Prostate gland (tissue), 2 donors: ENCODE measurements around the gene KIFC3. TPM values are rescaled to one million over a fixed set of nuclear protein-coding genes. Genes with fewer than 3 reads are reported as not detected.
"Not testable (repeated sequence)": the region's sequence is repeated elsewhere in the genome, so short reads cannot be mapped to it uniquely, and the experiment has no call there.

Source experiments
- DNase-seq: peaks from one replicate; pipeline ENCODE4 v3.0.0-alpha.2; 2019; ENCODE audit warnings: low spot score
- H3K27ac ChIP-seq, 2 donors: fragments of 200-600 bp; sonication (generic); 2 replicates each; pipeline ENCODE4 v1.5.1; 2017 to 2019
- H3K27me3 ChIP-seq: fragments of 200-600 bp; sonication (generic); replicated peaks from 2 replicates; pipeline ENCODE4 v1.5.1; 2019; ENCODE audit not compliant: insufficient read depth
- H3K36me3 ChIP-seq, 2 donors: fragments of 200-600 bp; sonication (generic); 1 replicate in 1 of 2; 2 replicates in 1 of 2; pipeline versions ENCODE4 v1.5.1 to v1.8.1; 2017 to 2019
- H3K4me1 ChIP-seq: fragments of 200-600 bp; sonication (generic); replicated peaks from 2 replicates; pipeline ENCODE4 v1.5.1; 2019
- H3K4me3 ChIP-seq, 2 donors: fragments of 200-600 bp; sonication (generic); 2 replicates each; pipeline ENCODE4 v1.5.1; 2017 to 2019
- H3K9me3 ChIP-seq: fragments of 200-600 bp; sonication (generic); 2 replicates; pipeline ENCODE4 v1.5.1; 2017
- POLR2A ChIP-seq: fragments of 450-650 bp; IDR thresholded peaks from one replicate; pipeline ENCODE4 v1.6.1; 2016; ENCODE audit warnings: antibody characterized with exemption, mild to moderate bottlenecking
- POLR2AphosphoS5 ChIP-seq: sonication (generic); formaldehyde crosslinking; IDR thresholded peaks from one replicate; pipeline ENCODE4 v1.6.1; 2017; ENCODE audit warnings: antibody characterized with exemption
- WGBS: methylation state at CpG from one replicate; pipeline ENCODE4 v1.1.5; 2018; 5-methylcytosine and 5-hydroxymethylcytosine counted together
- intact Hi-C: fragments of 100-400 bp; cut with DNase I; formaldehyde crosslinking; loops from one replicate; pipeline ENCODE4 v1.14.2; 2022
- total RNA-seq, 2 donors: library from RNA; depleted of rRNA; stranded (reverse); fragments of >200 nt; gene quantifications; one replicate each; pipeline ENCODE4 v1.1.0, GENCODE V29; 2016
- TF ChIP-seq, protein P1 (sequence below), 4 experiments: fragments of 200-600 bp in 2 of 4; fragments of 450-650 bp in 2 of 4; sonication (generic) in 2 of 4; IDR thresholded peaks; 1 replicate in 3 of 4; 2 replicates in 1 of 4; pipeline ENCODE4 v1.5.1; 2016 to 2019; ENCODE audit warnings: antibody characterized with exemption in 4 of 4, mild to moderate bottlenecking in 2 of 4, moderate library complexity in 2 of 4

KIFC3 gene
- total RNA-seq, 2 donors from 2014 or later, result 16.3 to 79.5 TPM

DNA sequence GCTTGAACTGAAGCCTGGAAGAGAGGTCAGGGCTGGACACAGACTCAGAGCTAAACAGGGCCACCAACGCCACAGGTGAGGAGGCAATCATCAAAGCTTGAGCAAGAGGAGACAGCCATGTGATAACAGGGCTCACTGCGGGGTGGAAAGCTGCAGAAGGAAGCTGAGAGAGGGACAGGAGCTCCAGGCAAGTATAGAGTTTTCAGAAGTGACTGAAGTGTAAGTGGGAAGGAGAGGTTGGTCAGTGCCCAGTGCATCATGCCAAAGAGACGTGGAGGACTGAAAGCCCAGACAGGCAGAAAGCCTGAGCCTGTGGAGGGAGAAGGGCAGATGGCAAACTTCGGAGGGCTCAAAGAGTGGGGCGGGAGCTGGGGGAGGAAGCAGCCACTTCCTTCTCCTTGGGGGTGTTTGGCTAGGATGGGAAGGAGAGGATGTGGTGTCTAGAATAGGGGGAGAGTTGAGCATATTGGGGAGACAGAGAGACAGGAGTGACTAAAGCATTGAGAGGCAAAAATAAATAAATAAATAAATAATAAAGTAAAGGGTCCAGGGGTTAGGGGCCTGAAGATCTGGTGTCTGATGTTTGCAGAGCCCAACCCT, 2.6 kb downstream of the KIFC3 start:
- no peaks in the 10 kb centered on the region for H3K9me3 ChIP-seq
- TF ChIP-seq, protein P1, sequence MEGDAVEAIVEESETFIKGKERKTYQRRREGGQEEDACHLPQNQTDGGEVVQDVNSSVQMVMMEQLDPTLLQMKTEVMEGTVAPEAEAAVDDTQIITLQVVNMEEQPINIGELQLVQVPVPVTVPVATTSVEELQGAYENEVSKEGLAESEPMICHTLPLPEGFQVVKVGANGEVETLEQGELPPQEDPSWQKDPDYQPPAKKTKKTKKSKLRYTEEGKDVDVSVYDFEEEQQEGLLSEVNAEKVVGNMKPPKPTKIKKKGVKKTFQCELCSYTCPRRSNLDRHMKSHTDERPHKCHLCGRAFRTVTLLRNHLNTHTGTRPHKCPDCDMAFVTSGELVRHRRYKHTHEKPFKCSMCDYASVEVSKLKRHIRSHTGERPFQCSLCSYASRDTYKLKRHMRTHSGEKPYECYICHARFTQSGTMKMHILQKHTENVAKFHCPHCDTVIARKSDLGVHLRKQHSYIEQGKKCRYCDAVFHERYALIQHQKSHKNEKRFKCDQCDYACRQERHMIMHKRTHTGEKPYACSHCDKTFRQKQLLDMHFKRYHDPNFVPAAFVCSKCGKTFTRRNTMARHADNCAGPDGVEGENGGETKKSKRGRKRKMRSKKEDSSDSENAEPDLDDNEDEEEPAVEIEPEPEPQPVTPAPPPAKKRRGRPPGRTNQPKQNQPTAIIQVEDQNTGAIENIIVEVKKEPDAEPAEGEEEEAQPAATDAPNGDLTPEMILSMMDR (IDR thresholded peaks at IDR 0.05), result no peak
- TF ChIP-seq POLR2A (no peak), POLR2AphosphoS5 (no peak)
- no peak overlapping the region for H3K27ac ChIP-seq
- no peak overlapping the region for H3K4me3 ChIP-seq
- intact Hi-C loops, result loop anchor here (2.0 to 5.0 kb wide), 3 partner anchors 13 to 63 kb away; no protein-coding TSS in a partner anchor
- no peaks in the 10 kb centered on the region for H3K27me3 ChIP-seq
- 52% methylated on average over 5 of the region's 5 CpGs for WGBS
- DNase-seq, result no peak
- H3K4me1 ChIP-seq, result no peaks in the 10 kb centered on the region
- no peaks in the 10 kb centered on the region for H3K36me3 ChIP-seq

DNA sequence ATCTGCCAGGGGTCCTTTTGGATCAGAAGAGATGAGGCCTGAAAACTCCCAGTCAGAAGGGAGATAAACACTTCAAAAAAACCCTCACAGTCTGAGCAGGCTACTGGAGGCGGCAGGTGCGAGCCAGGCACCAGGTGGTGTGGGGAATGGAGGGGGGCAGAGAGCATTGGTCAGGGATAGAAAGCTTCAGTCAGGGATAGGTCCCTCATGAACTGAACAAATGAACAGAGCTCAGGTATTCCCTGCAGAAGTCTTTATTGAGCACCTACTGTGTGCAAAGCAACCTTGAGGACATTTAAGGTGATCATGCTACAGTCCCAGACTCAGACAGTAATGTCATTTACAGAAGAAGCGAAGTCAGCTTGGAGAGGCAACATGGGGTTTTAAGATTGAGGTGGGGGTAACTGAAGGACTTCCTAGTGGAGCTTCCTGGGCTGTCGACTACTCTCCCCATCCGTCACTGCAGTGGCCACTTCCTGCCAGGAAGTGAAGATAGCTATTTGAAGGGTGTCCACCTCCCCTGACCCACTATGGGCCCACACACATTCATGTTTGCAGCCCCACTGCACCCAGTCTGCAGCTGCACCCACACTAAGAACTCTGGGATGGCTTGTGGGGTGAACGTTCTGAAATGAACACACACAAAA, 3.2 kb downstream of the KIFC3 start:
- no peaks in the 10 kb centered on the region for H3K9me3 ChIP-seq
- no peak for DNase-seq
- H3K4me1 ChIP-seq, result no peaks in the 10 kb centered on the region
- WGBS, result 78% methylated on average over 6 of the region's 6 CpGs
- TF ChIP-seq, protein P1 (IDR thresholded peaks at IDR 0.05), result no peak
- TF ChIP-seq POLR2A (no peak), POLR2AphosphoS5 (no peak)
- H3K27me3 ChIP-seq, result no peaks in the 10 kb centered on the region
- H3K36me3 ChIP-seq, result no peaks in the 10 kb centered on the region
- no peak overlapping the region for H3K27ac ChIP-seq
- intact Hi-C loops, result loop anchor here (2.0 kb wide), 1 partner anchor 14 kb away; no protein-coding TSS in a partner anchor
- H3K4me3 ChIP-seq, result no peak overlapping the region

- intact Hi-C loops, result loop anchor here (2.0 kb wide), 1 partner anchor 14 kb away; no protein-coding TSS in a partner anchor
- Histone ChIP-seq H3K9me3 (no peaks in the 10 kb centered on the region), H3K27ac (peak overlapping the region; percentile 59 to 73), H3K27me3 (no peaks in the 10 kb centered on the region), H3K4me1 (no peaks in the 10 kb centered on the region), H3K36me3 (no peaks in the 10 kb centered on the region), H3K4me3 (no peak overlapping the region)
- DNase-seq, result no peak
- no peak for TF ChIP-seq POLR2AphosphoS5
- no peak for TF ChIP-seq POLR2A
- TF ChIP-seq, protein P1 (IDR thresholded peaks at IDR 0.05), result no peak
- WGBS, result 69% methylated on average over 14 of the region's 16 CpGs
These were observed 4.0 kb downstream of the KIFC3 start for GRCh38 chr16:57798267-57798810.

GRCh38 chr16:57797526-57798266, 4.6 kb downstream of the KIFC3 start:
- TF ChIP-seq POLR2AphosphoS5 (peak; percentile 70), POLR2A (no peak)
- WGBS, result 36% methylated on average over 24 of the region's 42 CpGs
- DNase-seq, result peak; percentile 72
- no peaks in the 10 kb centered on the region for H3K4me1 ChIP-seq
- peak overlapping the region in 1 of 2 donors; percentile 22 for H3K4me3 ChIP-seq
- no peaks in the 10 kb centered on the region for H3K27me3 ChIP-seq
- peak overlapping the region; percentile 59 to 73 for H3K27ac ChIP-seq
- H3K36me3 ChIP-seq, result no peaks in the 10 kb centered on the region
- H3K9me3 ChIP-seq, result no peaks in the 10 kb centered on the region
- intact Hi-C loops, result loop anchor here (2.0 kb wide), 1 partner anchor 15 kb away; no protein-coding TSS in a partner anchor

GRCh38 chr16:57797216-57797525, 5.1 kb downstream of the KIFC3 start:
- H3K27ac ChIP-seq, result peak overlapping the region; percentile 59 to 73
- H3K36me3 ChIP-seq, result no peaks in the 10 kb centered on the region
- TF ChIP-seq POLR2AphosphoS5, result no peak
- TF ChIP-seq POLR2A, result no peak
- TF ChIP-seq, protein P1 (IDR thresholded peaks at IDR 0.05), result no peak
- H3K4me3 ChIP-seq, result peak overlapping the region in 1 of 2 donors; percentile 22
- no peaks in the 10 kb centered on the region for H3K27me3 ChIP-seq
- no peaks in the 10 kb centered on the region for H3K9me3 ChIP-seq
- intact Hi-C loops, result no loop called here
- 64% methylated on average over 10 of the region's 13 CpGs for WGBS
- H3K4me1 ChIP-seq, result no peaks in the 10 kb centered on the region
- DNase-seq, result no peak

DNA sequence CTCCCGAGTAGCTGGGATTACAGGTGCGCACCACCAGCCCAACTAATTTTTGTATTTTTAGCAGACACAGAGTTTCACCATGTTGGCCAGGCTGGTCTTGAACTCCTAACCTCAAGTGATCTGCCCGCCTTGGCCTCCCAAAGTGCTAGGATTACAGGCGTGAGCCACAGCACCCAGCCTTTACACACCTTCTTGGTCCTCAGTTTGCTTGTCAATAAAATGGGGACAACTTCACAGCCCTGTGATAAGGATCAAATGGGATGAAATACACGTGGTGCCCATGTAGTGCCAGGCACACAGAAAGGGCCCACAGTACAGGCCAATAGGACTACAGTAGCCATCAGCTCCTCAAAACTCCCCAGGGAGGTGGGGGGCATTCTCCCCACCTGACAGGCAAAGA, 6.3 kb downstream of the KIFC3 start:
- H3K27me3 ChIP-seq, H3K27ac ChIP-seq, DNase-seq, H3K4me1 ChIP-seq, H3K9me3 ChIP-seq, H3K4me3 ChIP-seq, intact Hi-C loops, H3K36me3 ChIP-seq: not testable (repeated sequence)
- 86% methylated on average over 5 of the region's 5 CpGs for WGBS
